ENCODE measurements around the gene MSL1. TPM values are rescaled to one million over a fixed set of nuclear protein-coding genes. Genes with fewer than 3 reads are reported as not detected.
A peak's percentile ranks its signal among the peaks of the same experiment; 100 is the strongest.

Gene MSL1
- total and polyA plus RNA-seq, 9 of the 15 experiments (the other 6 are each of a cell fraction or from before 2014, with no cell fraction given): 13.8 to 120 (median 61.9) TPM

DNA sequence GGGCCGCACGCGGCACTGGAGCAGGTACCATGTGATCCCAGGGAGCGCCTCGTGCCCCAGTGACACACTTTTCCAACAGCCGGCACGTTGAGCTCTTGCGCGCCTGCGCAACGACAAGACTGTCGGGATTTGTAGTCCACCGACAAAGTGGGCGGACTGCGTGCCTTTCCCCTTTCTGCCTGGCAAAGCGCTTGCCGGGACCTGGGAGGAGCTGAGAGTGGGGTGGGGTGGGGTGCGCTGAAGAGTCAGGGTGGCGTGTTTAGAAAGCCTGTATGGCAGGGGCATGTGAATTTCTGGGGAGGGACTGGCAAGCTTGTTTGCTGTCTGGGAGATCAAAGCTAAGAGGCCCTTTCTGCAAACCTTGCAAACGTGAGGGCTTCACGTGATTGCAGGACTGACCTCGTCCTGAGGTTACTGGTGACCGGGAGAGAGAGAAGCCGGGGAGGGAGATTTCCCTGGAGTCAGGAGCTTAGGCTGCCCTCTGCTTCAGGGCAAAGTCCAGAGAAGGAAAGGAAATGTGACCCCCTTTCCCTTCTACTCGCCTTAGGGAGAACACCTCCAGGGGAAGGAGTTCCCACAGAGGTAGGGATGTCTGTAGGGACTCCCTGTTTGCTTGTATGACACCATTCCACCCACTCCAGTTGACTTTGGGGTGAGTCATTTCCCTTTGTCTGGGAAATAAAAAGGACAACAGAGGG is 21.0 kb upstream of the MSL1 start (continued):
- TF ChIP-seq TCF7L2 (IDR thresholded peaks at IDR 0.05; ENCODE audit: low read depth, low read length) (no peak), HMG20A (CRISPR knock-in tag; conservative IDR thresholded peaks at IDR 0.05) (no peak), COPS2 (conservative IDR thresholded peaks at IDR 0.05) (no peak), MBD2 (IDR thresholded peaks at IDR 0.05; ENCODE audit: borderline replicate concordance, low read depth) (peak; percentile 31; the same call in 1 of the 2 replicates), NFIX (CRISPR knock-in tag; IDR thresholded peaks at IDR 0.05; ENCODE audit: low read depth) (no peak), ZBED1 (IDR thresholded peaks at IDR 0.05) (no peak), PPARD (CRISPR knock-in tag; IDR thresholded peaks at IDR 0.05) (no peak), ZFP36 (IDR thresholded peaks at IDR 0.05; ENCODE audit: low read depth, low read length, partially characterized antibody) (no peak), HEY1 (CRISPR knock-in tag; IDR thresholded peaks at IDR 0.05; ENCODE audit: borderline replicate concordance) (no peak), CTBP1 (IDR thresholded peaks at IDR 0.05; ENCODE audit: borderline replicate concordance) (peak; percentile 51; the same call in 1 of the 2 replicates), ETV1 (tag; conservative IDR thresholded peaks at IDR 0.05; ENCODE audit: low read depth) (peak; percentile 59; the same call in 1 of the 2 replicates), SETDB1 (IDR thresholded peaks at IDR 0.05; ENCODE audit: low read length) (no peak), RNF2 (IDR thresholded peaks at IDR 0.05) (peak; percentile 82), GATAD2A (IDR thresholded peaks at IDR 0.05) (no peak), MAFG (tag; conservative IDR thresholded peaks at IDR 0.05) (0 out of 2 replicates have a peak, but pooled peaks have one; percentile 29), SMARCC2 (IDR thresholded peaks at IDR 0.05; ENCODE audit: low read depth) (peak; percentile 67; the same call in 1 of the 2 replicates), ZFP1 (CRISPR knock-in tag; IDR thresholded peaks at IDR 0.05) (no peak), TEAD1 (CRISPR knock-in tag; IDR thresholded peaks at IDR 0.05) (0 out of 4 replicates have a peak, but pooled peaks of 1 of the 2 experiments have one; percentile 38), ZNF551 (CRISPR knock-in tag; IDR thresholded peaks at IDR 0.05) (no peak), HDAC3 (IDR thresholded peaks at IDR 0.05; ENCODE audit: borderline replicate concordance, partially characterized antibody) (no peak), ERF (CRISPR knock-in tag; IDR thresholded peaks at IDR 0.05) (no peak), ATF7 (IDR thresholded peaks at IDR 0.05) (peak; percentile 53), PHB2 (IDR thresholded peaks at IDR 0.05; ENCODE audit: low read depth) (no peak), POLR2B (IDR thresholded peaks at IDR 0.05; ENCODE audit: low read depth, partially characterized antibody) (peak; percentile 13)
- TF ChIP-seq, protein P1, sequence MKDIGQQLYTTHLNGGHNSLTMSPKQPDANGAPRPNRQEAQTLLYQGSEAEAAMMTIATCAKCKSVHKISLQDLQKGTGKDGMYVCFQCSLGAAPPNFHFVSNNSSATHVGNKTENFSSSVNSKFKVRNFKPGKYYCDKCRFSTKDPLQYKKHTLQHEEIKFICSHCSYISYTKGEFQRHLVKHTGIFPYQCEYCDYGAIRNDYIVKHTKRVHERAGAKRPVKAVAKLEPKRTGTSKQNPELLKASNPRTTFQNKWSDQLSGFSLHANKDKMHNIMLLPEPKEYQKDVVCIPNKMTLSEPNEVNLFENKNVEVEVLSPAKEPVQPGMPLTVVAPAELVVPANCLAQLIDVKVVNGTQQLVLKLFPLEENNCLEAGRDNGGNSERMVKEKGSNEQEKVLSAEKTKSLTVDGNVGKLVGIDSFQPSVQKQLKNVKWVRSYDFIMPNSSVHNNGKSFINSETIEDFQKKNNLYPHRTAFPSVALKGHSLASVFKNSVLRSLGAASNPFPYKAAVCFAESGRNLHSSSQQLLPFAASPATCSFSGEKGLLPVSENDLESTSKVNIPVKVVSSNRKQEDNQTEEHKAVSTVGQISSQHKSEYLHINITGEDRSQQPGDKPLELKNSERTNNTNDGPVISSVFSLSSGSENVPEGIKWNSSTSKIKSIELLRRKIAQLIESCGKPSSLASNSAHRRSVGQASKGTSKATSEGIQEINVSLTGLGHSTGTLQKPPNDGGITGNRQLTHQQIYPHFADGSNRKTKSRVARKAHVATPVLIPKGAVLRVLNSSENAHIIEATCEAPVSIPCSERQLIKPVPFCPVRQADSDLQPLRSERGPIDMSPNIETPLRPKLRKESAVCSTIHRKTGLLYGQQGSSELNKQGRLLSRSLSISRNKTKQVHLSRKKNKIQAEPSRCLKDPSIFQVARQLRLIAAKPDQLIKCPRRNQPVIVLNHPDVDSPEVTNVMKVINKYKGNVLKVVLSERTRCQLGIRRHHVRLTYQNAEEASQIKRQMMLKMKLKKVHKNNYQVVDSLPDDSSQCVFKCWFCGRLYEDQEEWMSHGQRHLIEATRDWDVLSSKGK (CRISPR knock-in tag; IDR thresholded peaks at IDR 0.05): no peak
- TF ChIP-seq, protein P2, sequence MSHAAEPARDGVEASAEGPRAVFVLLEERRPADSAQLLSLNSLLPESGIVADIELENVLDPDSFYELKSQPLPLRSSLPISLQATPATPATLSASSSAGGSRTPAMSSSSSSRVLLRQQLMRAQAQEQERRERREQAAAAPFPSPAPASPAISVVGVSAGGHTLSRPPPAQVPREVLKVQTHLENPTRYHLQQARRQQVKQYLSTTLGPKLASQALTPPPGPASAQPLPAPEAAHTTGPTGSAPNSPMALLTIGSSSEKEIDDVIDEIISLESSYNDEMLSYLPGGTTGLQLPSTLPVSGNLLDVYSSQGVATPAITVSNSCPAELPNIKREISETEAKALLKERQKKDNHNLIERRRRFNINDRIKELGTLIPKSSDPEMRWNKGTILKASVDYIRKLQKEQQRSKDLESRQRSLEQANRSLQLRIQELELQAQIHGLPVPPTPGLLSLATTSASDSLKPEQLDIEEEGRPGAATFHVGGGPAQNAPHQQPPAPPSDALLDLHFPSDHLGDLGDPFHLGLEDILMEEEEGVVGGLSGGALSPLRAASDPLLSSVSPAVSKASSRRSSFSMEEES (CRISPR knock-in tag; IDR thresholded peaks at IDR 0.05): peak; percentile 63
- TF ChIP-seq, protein P3, sequence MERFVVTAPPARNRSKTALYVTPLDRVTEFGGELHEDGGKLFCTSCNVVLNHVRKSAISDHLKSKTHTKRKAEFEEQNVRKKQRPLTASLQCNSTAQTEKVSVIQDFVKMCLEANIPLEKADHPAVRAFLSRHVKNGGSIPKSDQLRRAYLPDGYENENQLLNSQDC (CRISPR knock-in tag; IDR thresholded peaks at IDR 0.05): no peak
